BJ (cell line): ENCODE measurements around the gene CARD10. TPM values are rescaled to one million over a fixed set of nuclear protein-coding genes. Genes with fewer than 3 reads are reported as not detected.

Experiments used
- CTCF ChIA-PET: fragments of 350-600 bp; formaldehyde crosslinking; extraction: SDS; loops from one replicate; lab custom pipeline; 2021; ENCODE audit warnings: antibody characterized with exemption, inconsistent platforms; lab: Yijun Ruan, JAX
- POLR2A ChIA-PET: fragments of 300-600 bp; sonication (Branson Sonifier 250); formaldehyde crosslinking; extraction: SDS; loops from one replicate; lab custom pipeline; 2021; ENCODE audit warnings: antibody characterized with exemption; lab: Charles Lee
- DNase-seq: peaks from one replicate; pipeline ENCODE4 v3.0.0-alpha.2; 2011; ENCODE audit warnings: low read depth
- H3K27me3 ChIP-seq: 2 replicates; pipeline ENCODE4 v1.6.0; 2011; ENCODE audit warnings: low read length; ENCODE audit not compliant: control insufficient read depth, insufficient read depth
- H3K36me3 ChIP-seq: 2 replicates; pipeline ENCODE4 v1.5.1; 2011; ENCODE audit warnings: low read length; ENCODE audit not compliant: control insufficient read depth, insufficient read depth
- H3K4me3 ChIP-seq: 2 replicates; pipeline ENCODE4 v1.5.1; 2011; ENCODE audit warnings: low read depth, mild to moderate bottlenecking, control low read depth, low read length
- polyA plus RNA-seq: library from polyadenylated mRNA; depleted of rRNA; stranded (reverse); fragments of >200 nt; gene quantifications from 2 replicates; pipeline ENCODE4 v1.2.3, GENCODE V29; 2011
- TF ChIP-seq, protein P1 (sequence below): IDR thresholded peaks from 2 replicates; pipeline ENCODE4 v1.5.1; 2011; ENCODE audit warnings: low read depth, mild to moderate bottlenecking, control low read depth, inconsistent platforms, low read length, moderate library complexity; ENCODE audit not compliant: insufficient read depth

Gene CARD10
- polyA plus RNA-seq, 1 experiment: 4.5 TPM

- H3K27me3 ChIP-seq: peaks cover 4% of the 10 kb centered on the region
- H3K4me3 ChIP-seq: no peak overlapping the region
- H3K36me3 ChIP-seq: no peaks in the 10 kb centered on the region
- no peak for DNase-seq
- CTCF ChIA-PET: interaction anchor here (0.6 to 2.0 kb wide), 6 partner anchors 9 to 132 kb away, joined by 3 to 17 read pairs (median 4); no protein-coding TSS in a partner anchor
- POLR2A ChIA-PET: no interaction called here
- TF ChIP-seq, protein P1, sequence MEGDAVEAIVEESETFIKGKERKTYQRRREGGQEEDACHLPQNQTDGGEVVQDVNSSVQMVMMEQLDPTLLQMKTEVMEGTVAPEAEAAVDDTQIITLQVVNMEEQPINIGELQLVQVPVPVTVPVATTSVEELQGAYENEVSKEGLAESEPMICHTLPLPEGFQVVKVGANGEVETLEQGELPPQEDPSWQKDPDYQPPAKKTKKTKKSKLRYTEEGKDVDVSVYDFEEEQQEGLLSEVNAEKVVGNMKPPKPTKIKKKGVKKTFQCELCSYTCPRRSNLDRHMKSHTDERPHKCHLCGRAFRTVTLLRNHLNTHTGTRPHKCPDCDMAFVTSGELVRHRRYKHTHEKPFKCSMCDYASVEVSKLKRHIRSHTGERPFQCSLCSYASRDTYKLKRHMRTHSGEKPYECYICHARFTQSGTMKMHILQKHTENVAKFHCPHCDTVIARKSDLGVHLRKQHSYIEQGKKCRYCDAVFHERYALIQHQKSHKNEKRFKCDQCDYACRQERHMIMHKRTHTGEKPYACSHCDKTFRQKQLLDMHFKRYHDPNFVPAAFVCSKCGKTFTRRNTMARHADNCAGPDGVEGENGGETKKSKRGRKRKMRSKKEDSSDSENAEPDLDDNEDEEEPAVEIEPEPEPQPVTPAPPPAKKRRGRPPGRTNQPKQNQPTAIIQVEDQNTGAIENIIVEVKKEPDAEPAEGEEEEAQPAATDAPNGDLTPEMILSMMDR: no peak
These were observed 69.7 kb downstream of the CARD10 start for GRCh38 chr22:37449331-37450001.

GRCh38 chr22:37448516-37449127 is 70.6 kb downstream of the CARD10 start:
- TF ChIP-seq, protein P1: no peak
- Histone ChIP-seq H3K4me3 (no peak overlapping the region), H3K36me3 (no peaks in the 10 kb centered on the region), H3K27me3 (peaks cover 5% of the 10 kb centered on the region)
- ChIA-PET POLR2A (no interaction called here), CTCF (interaction anchor here (1.6 to 2.0 kb wide), 2 partner anchors 10 to 19 kb away, joined by 8 to 17 read pairs; no protein-coding TSS in a partner anchor)
- no peak for DNase-seq

- DNase-seq: no peak
- ChIA-PET POLR2A (no interaction called here), CTCF (no interaction called here)
- no peaks in the 10 kb centered on the region for H3K36me3 ChIP-seq
- no peak overlapping the region for H3K4me3 ChIP-seq
- H3K27me3 ChIP-seq: peaks cover 5% of the 10 kb centered on the region
- TF ChIP-seq, protein P1: no peak
These were observed 73.7 kb downstream of the CARD10 start for GRCh38 chr22:37445501-37445900.

GRCh38 chr22:37443977-37444376 is 75.2 kb downstream of the CARD10 start:
- Histone ChIP-seq H3K27me3 (peaks cover 4% of the 10 kb centered on the region; the same call in 1 of the 2 replicates), H3K36me3 (no peaks in the 10 kb centered on the region), H3K4me3 (no peak overlapping the region)
- ChIA-PET POLR2A (no interaction called here), CTCF (interaction anchor here (1.1 kb wide), 1 partner anchor 200 kb away, joined by 3 read pairs; the partner anchor contains the start of gene RAC2)
- DNase-seq: no peak
- TF ChIP-seq, protein P1: no peak

- no peak overlapping the region for H3K4me3 ChIP-seq
- DNase-seq: no peak
- CTCF ChIA-PET: interaction anchor here (1.0 to 1.3 kb wide), 4 partner anchors 15 to 184 kb away, joined by 3 to 4 read pairs (median 3); no protein-coding TSS in a partner anchor
- peaks cover 4% of the 10 kb centered on the region; the same call in 1 of the 2 replicates for H3K27me3 ChIP-seq
- H3K36me3 ChIP-seq: no peaks in the 10 kb centered on the region
- POLR2A ChIA-PET: no interaction called here
- TF ChIP-seq, protein P1: no peak
These were observed 76.1 kb downstream of the CARD10 start for GRCh38 chr22:37443086-37443485.
